Neural crest cell (in vitro differentiated cells): ENCODE results near the gene COL23A1. TPM values are rescaled to one million over a fixed set of nuclear protein-coding genes. Genes with fewer than 3 reads are reported as not detected.
A peak's percentile ranks its signal among the peaks of the same experiment; 100 is the strongest.

ENCODE experiments used
- DNase-seq: peaks from one replicate; pipeline ENCODE4 v3.0.0; 2021; ENCODE audit warnings: low read depth, mixed read lengths, low spot score
- H3K27ac Mint-ChIP-seq: one replicate; pipeline ENCODE4 v1.8.0; 2021; ENCODE audit warnings: mild to moderate bottlenecking, mixed read lengths; ENCODE audit not compliant: unreplicated experiment
- H3K27me3 Mint-ChIP-seq: 2 replicates; pipeline ENCODE4 v1.8.0; 2021; ENCODE audit warnings: low read depth, mild to moderate bottlenecking, mixed read lengths
- H3K36me3 Mint-ChIP-seq: 2 replicates; pipeline ENCODE4 v1.8.0; 2021; ENCODE audit warnings: low read depth, mild to moderate bottlenecking, mixed read lengths
- H3K4me1 Mint-ChIP-seq: 2 replicates; pipeline ENCODE4 v1.8.0; 2021; ENCODE audit warnings: mixed read lengths
- H3K4me3 Mint-ChIP-seq: one replicate; pipeline ENCODE4 v1.8.0; 2021; ENCODE audit warnings: mild to moderate bottlenecking, mixed read lengths
- H3K9me3 Mint-ChIP-seq: 2 replicates; pipeline ENCODE4 v1.8.0; 2021; ENCODE audit warnings: mixed read lengths
- CTCF ChIP-seq: fragments of 200-600 bp; sonication (generic); conservative IDR thresholded peaks from 2 replicates; pipeline ENCODE4 v1.5.0; 2021; ENCODE audit warnings: antibody characterized with exemption, mild to moderate bottlenecking
- total RNA-seq: library from RNA; stranded (reverse); gene quantifications from 2 replicates; pipeline ENCODE4 v1.2.1, GENCODE V29; 2021

COL23A1 gene
- total RNA-seq, 1 donor from 2014 or later, result 33.7 TPM

- peaks cover 79% of the 10 kb centered on the region for H3K36me3 Mint-ChIP-seq
- peak; percentile 43 for TF ChIP-seq CTCF
These were observed 381.5 kb downstream of the COL23A1 start for GRCh38 chr5:178208540-178209227.

GRCh38 chr5:178207917-178208280, 382.3 kb downstream of the COL23A1 start:
- H3K27me3 Mint-ChIP-seq, result peaks cover 59% of the 10 kb centered on the region
- no peak for TF ChIP-seq CTCF
- peak overlapping the region; percentile 95 for H3K4me3 Mint-ChIP-seq
- H3K9me3 Mint-ChIP-seq, result no peaks in the 10 kb centered on the region
- peaks cover 58% of the 10 kb centered on the region for H3K4me1 Mint-ChIP-seq
- peaks cover 75% of the 10 kb centered on the region for H3K36me3 Mint-ChIP-seq
- peak overlapping the region; percentile 71 for H3K27ac Mint-ChIP-seq
- no peak for DNase-seq

More at GRCh38 chr5:178208540-178209227, 381.5 kb downstream of the COL23A1 start:
- Mint-ChIP-seq H3K9me3 (no peaks in the 10 kb centered on the region), H3K27me3 (peaks cover 67% of the 10 kb centered on the region), H3K27ac (no peak overlapping the region), H3K4me1 (peaks cover 62% of the 10 kb centered on the region), H3K4me3 (peak overlapping the region; percentile 95)
- DNase-seq, result no peak

- Mint-ChIP-seq H3K27ac (peak overlapping the region; percentile 71), H3K27me3 (peaks cover 55% of the 10 kb centered on the region), H3K36me3 (peaks cover 71% of the 10 kb centered on the region), H3K4me3 (peak overlapping the region; percentile 95), H3K4me1 (peaks cover 58% of the 10 kb centered on the region), H3K9me3 (no peaks in the 10 kb centered on the region)
- DNase-seq, result no peak
- no peak for TF ChIP-seq CTCF
These were observed 382.8 kb downstream of the COL23A1 start for GRCh38 chr5:178207183-178207916.

- Mint-ChIP-seq H3K27me3 (peaks cover 51% of the 10 kb centered on the region), H3K9me3 (no peaks in the 10 kb centered on the region), H3K4me1 (peaks cover 57% of the 10 kb centered on the region), H3K4me3 (peak overlapping the region; percentile 95), H3K27ac (peak overlapping the region; percentile 48), H3K36me3 (peaks cover 64% of the 10 kb centered on the region)
- TF ChIP-seq CTCF, result no peak
- no peak for DNase-seq
These were observed 383.8 kb downstream of the COL23A1 start for GRCh38 chr5:178206166-178207101.

- Mint-ChIP-seq H3K36me3 (peaks cover 57% of the 10 kb centered on the region), H3K27me3 (peaks cover 45% of the 10 kb centered on the region), H3K27ac (no peak overlapping the region), H3K9me3 (no peaks in the 10 kb centered on the region), H3K4me3 (peak overlapping the region; percentile 95), H3K4me1 (peaks cover 53% of the 10 kb centered on the region)
- DNase-seq, result no peak
- TF ChIP-seq CTCF, result no peak
These were observed 384.5 kb downstream of the COL23A1 start for GRCh38 chr5:178205749-178206047.
